ENCODE measurements around the gene FSIP1.

DNA sequence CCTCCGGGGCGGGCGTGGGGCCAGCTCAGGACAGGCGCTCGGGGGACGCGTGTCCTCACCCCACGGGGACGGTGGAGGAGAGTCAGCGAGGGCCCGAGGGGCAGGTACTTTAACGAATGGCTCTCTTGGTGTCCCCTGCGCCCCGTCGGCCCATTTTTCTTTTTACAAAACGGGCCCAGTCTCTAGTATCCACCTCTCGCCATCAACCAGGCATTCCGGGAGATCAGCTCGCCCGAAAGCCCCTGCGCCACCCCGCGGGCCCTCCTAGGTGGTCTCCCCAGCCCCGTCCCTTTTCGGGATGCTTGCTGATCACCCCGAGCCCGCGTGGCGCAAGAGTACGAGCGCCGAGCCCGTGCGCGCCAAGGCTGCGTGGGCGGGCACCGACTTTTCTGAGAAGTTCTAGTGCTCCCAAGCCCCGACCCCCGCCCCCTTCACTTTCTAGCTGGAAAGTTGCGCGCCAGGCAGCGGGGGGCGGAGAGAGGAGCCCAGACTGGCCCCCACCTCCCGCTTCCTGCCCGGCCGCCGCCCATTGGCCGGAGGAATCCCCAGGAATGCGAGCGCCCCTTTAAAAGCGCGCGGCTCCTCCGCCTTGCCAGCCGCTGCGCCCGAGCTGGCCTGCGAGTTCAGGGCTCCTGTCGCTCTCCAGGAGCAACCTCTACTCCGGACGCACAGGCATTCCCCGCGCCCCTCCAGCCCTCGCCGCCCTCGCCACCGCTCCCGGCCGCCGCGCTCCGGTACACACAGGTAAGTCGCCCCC lies 202.0 kb downstream of the FSIP1 start, which contains the start of gene THBS1:
- TF ChIP-seq, protein P1, sequence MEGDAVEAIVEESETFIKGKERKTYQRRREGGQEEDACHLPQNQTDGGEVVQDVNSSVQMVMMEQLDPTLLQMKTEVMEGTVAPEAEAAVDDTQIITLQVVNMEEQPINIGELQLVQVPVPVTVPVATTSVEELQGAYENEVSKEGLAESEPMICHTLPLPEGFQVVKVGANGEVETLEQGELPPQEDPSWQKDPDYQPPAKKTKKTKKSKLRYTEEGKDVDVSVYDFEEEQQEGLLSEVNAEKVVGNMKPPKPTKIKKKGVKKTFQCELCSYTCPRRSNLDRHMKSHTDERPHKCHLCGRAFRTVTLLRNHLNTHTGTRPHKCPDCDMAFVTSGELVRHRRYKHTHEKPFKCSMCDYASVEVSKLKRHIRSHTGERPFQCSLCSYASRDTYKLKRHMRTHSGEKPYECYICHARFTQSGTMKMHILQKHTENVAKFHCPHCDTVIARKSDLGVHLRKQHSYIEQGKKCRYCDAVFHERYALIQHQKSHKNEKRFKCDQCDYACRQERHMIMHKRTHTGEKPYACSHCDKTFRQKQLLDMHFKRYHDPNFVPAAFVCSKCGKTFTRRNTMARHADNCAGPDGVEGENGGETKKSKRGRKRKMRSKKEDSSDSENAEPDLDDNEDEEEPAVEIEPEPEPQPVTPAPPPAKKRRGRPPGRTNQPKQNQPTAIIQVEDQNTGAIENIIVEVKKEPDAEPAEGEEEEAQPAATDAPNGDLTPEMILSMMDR (IDR thresholded peaks at IDR 0.05), result peak in 3 of 5 experiments; percentile 13 to 52 (median 52)
- TF ChIP-seq POLR2A (IDR thresholded peaks at IDR 0.05), result peak; percentile 91 to 96

Data from tibial nerve (tissue), 3 donors.